Dendritic cell treated with granulocyte-macrophage colony-stimulating factor and Interleukin-4, amounts not matched to agents 40 ng/mL and 50 ng/mL, for 4 days (primary cell): ENCODE measurements around the gene CTNNBL1.
"Not testable (repeated sequence)": the region's sequence is repeated elsewhere in the genome, so short reads cannot be mapped to it uniquely, and the experiment has no call there.

Experiments used
- H3K27ac Mint-ChIP-seq: one replicate; pipeline ENCODE4 v1.8.0; 2022; ENCODE audit warnings: mild to moderate bottlenecking, mixed read lengths
- H3K27me3 Mint-ChIP-seq: one replicate; pipeline ENCODE4 v1.8.0; 2022; ENCODE audit warnings: mild to moderate bottlenecking, mixed read lengths
- H3K36me3 Mint-ChIP-seq: one replicate; pipeline ENCODE4 v1.8.0; 2022; ENCODE audit warnings: low read depth, mixed read lengths
- H3K4me1 Mint-ChIP-seq: one replicate; pipeline ENCODE4 v1.8.0; 2022; ENCODE audit warnings: low read depth, mixed read lengths
- H3K4me3 Mint-ChIP-seq: one replicate; pipeline ENCODE4 v1.8.0; 2022; ENCODE audit warnings: mild to moderate bottlenecking, moderate library complexity, mixed read lengths
- H3K9me3 Mint-ChIP-seq: one replicate; pipeline ENCODE4 v1.8.0; 2022; ENCODE audit warnings: mixed read lengths
- intact Hi-C: fragments of 100-400 bp; cut with micrococcal nuclease; formaldehyde crosslinking; loops from one replicate; pipeline ENCODE4 v1.15.0; 2022

The CTNNBL1 gene

DNA sequence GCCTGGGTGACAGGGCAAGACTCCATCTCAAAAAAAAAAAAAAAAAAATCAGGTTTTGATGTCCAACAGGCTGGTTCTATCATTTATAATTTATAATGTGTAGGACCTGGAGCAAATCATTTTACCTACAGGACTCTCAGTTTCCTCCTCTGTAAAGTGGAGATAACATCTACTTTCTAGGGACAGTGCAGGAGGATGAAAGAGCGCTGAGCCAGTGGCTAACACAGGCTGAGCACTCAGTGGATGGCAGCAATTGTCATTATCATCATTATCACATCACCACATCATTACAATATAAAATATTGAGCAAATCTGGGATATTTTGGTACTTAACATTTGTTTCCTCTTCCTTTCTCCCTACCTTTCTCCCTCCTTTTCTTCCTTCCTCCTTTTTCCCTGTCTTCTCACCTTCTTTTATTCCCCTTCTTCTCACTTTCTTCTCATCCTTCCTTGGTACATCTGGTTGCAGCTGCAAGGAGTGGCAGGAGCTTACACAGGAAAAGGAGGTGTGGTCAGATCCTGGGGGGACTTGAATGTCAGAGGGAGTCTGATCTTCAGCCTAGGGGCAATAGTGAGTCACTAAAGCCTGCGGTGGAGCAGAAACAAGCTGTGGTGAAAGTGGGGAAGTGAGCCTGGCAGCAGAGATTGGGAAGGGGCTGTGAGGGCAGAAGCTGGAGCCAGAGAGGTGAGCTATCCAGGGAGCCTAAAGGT is 24.6 kb upstream of the CTNNBL1 start:
- intact Hi-C loops = no loop called here
- H3K4me3 Mint-ChIP-seq = no peak overlapping the region
- H3K36me3 Mint-ChIP-seq = no peaks in the 10 kb centered on the region
- peaks cover 27% of the 10 kb centered on the region for H3K27me3 Mint-ChIP-seq
- H3K4me1 Mint-ChIP-seq = peaks cover 9% of the 10 kb centered on the region
- H3K9me3 Mint-ChIP-seq = peaks cover 8% of the 10 kb centered on the region
- no peak overlapping the region for H3K27ac Mint-ChIP-seq

DNA sequence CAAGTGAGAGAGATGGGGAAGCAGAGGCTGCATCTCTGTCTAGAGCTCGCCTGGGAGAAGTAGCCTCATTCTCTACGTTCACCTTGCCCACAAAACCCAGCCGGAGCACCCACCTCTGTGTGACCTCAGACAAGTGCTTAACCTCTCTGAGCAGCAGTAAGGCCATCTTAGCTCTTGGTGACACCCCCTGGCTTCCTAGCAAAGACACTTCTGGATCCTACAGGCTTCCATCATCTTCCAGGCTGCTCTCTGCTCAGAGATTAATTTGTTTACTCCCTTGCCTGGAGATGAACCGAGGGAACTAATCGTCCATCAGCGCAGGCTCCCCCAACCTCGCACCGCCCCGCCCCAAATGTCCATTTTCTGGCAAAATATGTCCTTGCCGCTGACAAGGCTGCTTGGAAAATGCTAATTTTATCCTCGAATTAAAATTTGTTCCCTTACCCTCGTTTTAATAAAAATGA is 24.0 kb upstream of the CTNNBL1 start:
- H3K36me3 Mint-ChIP-seq = no peaks in the 10 kb centered on the region
- H3K27ac Mint-ChIP-seq = no peak overlapping the region
- H3K27me3 Mint-ChIP-seq = peaks cover 29% of the 10 kb centered on the region
- peaks cover 2% of the 10 kb centered on the region for H3K9me3 Mint-ChIP-seq
- intact Hi-C loops = no loop called here
- peaks cover 9% of the 10 kb centered on the region for H3K4me1 Mint-ChIP-seq
- H3K4me3 Mint-ChIP-seq = no peak overlapping the region

DNA sequence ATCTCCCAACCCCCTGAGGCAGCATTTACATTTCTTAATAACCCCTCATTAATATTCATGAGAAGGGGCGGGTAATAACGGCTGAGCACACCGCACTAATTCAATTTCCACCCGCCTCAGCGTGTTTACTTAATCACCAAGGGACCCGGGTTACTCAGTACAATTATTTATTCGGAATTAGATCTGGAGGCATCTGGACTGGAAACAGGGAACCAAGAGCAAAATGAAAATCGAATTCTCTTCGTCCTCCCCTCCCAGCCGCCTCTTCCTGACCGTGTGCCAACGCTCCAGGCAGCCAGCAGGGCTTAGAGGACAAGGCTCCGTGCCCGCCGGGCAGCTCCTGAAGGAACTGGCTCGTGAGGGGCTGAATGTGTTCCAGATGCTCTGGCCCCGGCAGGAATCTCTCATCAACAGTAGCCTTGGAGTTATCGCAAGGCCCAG is 23.5 kb upstream of the CTNNBL1 start:
- H3K4me1 Mint-ChIP-seq = peaks cover 9% of the 10 kb centered on the region
- H3K4me3 Mint-ChIP-seq = no peak overlapping the region
- intact Hi-C loops = no loop called here
- no peaks in the 10 kb centered on the region for H3K9me3 Mint-ChIP-seq
- H3K36me3 Mint-ChIP-seq = no peaks in the 10 kb centered on the region
- peaks cover 31% of the 10 kb centered on the region for H3K27me3 Mint-ChIP-seq
- H3K27ac Mint-ChIP-seq = no peak overlapping the region

DNA sequence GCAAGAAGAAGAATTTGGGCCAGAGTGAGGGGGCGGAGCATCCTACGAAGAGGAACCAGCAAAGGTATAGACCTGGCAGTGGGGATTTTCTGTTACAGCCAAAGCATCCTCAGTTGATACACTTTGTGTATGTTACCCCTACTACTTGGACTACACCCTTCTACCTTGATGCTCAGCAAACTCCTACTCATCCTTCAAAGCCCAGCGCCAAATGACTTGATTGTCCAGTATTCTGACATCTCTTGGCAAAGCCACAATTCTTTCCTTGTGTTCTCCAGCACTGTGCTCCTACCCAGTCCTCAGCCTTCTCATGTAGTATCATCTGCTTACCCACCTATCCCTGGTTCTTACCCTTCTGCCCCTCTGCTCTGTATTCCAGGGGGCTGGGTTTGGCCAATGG is 21.7 kb upstream of the CTNNBL1 start:
- H3K27ac Mint-ChIP-seq = no peak overlapping the region
- H3K4me1 Mint-ChIP-seq = peaks cover 9% of the 10 kb centered on the region
- intact Hi-C loops = no loop called here
- no peak overlapping the region for H3K4me3 Mint-ChIP-seq
- no peaks in the 10 kb centered on the region for H3K36me3 Mint-ChIP-seq
- no peaks in the 10 kb centered on the region for H3K9me3 Mint-ChIP-seq
- peaks cover 34% of the 10 kb centered on the region for H3K27me3 Mint-ChIP-seq

DNA sequence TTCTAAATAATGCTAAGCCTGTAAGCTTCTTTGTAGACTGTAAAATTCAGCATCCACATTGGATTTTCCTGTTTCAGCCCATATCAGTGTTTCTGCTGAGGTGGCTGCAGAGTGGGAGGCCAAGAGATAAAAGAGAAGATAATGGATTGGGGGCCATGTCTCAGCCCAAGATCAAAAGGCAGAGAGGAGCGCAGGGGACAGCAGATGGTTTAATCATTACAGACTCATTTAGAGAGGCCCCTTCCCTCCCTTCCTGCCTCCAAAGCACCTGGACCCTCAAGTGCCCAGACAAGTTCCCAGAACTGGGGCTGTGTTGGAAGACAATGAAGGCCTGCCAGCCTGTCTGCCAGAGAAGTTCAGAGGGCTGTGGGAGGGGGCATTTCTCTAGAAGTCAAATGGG is 20.4 kb upstream of the CTNNBL1 start:
- intact Hi-C loops = no loop called here
- H3K27me3 Mint-ChIP-seq = peaks cover 40% of the 10 kb centered on the region
- no peak overlapping the region for H3K27ac Mint-ChIP-seq
- no peak overlapping the region for H3K4me3 Mint-ChIP-seq
- no peaks in the 10 kb centered on the region for H3K9me3 Mint-ChIP-seq
- no peaks in the 10 kb centered on the region for H3K36me3 Mint-ChIP-seq
- peaks cover 9% of the 10 kb centered on the region for H3K4me1 Mint-ChIP-seq

DNA sequence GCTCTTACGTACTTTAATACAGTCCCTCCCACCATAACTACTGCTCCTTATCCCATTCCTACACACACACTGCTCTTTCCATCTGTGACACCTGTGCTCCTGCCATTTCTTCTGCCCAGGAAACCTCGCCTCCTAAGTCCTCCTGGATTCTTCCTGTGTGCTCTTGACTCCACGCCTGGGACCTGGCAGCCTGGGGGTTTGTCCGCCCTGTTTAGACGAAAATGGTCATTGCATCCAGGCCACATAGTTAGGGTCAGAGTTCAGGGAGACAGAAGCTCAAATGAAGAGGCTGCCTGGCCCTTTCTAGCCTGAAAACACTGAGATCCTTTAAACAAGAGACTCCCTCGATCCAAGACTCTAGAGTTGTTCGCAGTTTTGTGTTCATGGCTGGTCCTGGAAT is 17.4 kb upstream of the CTNNBL1 start:
- intact Hi-C loops = no loop called here
- no peaks in the 10 kb centered on the region for H3K4me1 Mint-ChIP-seq
- H3K9me3 Mint-ChIP-seq = no peaks in the 10 kb centered on the region
- H3K4me3 Mint-ChIP-seq = no peak overlapping the region
- H3K36me3 Mint-ChIP-seq = no peaks in the 10 kb centered on the region
- H3K27ac Mint-ChIP-seq = no peak overlapping the region
- peaks cover 28% of the 10 kb centered on the region for H3K27me3 Mint-ChIP-seq

DNA sequence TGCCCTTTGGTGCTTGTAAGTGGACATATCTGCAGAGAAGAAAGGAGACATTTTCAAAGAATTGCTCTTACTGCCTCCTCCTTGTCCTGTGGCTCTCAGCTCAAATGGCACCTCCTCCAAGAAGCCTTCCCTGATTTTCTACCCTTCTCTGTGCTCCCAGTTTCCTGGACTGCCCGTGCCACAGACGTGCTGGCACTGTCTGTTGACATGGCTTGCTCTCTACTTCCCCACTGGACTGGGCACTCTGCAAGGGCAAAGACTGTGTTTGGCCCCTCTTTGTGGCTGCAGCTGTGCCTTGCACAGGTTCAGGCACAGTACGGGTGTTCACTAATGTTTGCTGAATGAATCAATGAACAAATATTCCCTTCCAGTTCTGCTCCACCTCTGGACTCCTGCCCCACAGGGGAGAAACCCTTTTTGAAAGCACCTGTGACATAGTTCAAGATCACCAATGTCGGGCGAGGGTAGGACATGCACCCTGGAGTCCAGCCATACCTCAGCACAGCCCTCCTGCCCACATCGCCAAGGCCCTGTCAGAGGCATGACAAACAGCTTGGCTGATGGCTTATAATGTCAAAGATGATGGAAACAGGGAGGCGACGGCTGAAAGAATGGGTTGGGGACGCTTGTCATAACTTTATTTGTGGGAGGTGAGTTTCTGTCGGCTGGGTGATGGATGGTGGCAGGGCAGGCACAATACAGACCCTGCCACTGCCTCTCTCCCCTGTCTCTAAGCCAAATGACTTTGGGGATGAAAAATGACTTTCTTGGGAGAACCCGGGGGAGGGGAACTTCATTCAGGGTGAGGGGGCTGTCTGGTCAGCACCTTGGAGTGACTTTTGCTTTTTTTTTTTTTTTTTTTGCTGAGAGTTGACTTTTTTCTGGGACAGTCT is 15.6 kb upstream of the CTNNBL1 start:
- intact Hi-C loops = no loop called here
- Mint-ChIP-seq H3K36me3 (no peaks in the 10 kb centered on the region), H3K4me3 (no peak overlapping the region), H3K9me3 (no peaks in the 10 kb centered on the region), H3K27ac (no peak overlapping the region), H3K4me1 (no peaks in the 10 kb centered on the region), H3K27me3 (peaks cover 31% of the 10 kb centered on the region)

DNA sequence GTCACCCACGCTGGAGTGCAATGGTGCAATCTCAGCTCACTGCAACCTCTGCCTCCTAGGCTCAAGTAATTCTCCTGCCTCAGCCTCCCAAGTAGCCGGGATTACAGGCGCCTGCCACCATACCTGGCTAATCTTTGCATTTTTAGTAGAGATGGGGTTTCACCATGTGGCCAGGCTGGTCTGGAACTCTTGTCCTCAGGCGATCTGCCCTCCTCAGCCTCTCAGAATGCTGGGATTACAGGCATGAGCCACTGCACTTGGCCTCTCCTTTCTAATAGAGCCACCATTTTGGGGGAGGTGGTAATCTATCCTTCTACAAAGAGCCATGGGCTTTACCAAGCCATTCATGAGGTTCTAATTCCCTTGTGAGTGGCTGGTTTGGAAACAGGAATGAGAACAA is 14.1 kb upstream of the CTNNBL1 start:
- H3K4me3 Mint-ChIP-seq, intact Hi-C loops, H3K9me3 Mint-ChIP-seq, H3K36me3 Mint-ChIP-seq, H3K4me1 Mint-ChIP-seq, H3K27ac Mint-ChIP-seq: not testable (repeated sequence)
- H3K27me3 Mint-ChIP-seq = peaks cover 25% of the 10 kb centered on the region

DNA sequence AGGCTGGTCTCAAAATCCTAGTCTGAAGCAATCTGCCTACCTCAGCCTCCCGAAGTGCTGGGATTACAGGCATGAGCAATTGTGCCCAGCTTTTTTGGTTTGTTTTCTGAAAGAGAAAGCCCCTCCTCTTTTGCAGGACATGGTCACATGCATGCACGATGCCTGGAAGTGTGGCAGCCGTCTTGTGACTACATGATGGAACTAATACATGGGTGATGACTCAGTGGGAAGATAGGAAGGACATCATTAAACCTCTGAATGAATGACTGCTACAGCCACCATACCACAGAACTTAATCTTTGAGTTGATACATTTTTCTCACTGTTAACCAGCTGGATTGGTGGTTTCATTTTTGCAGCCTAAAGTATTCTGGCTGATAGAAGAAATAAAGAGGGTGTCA is 13.4 kb upstream of the CTNNBL1 start:
- intact Hi-C loops = no loop called here
- Mint-ChIP-seq H3K9me3 (no peaks in the 10 kb centered on the region), H3K27me3 (peaks cover 26% of the 10 kb centered on the region), H3K4me3 (no peak overlapping the region), H3K27ac (no peak overlapping the region), H3K36me3 (no peaks in the 10 kb centered on the region), H3K4me1 (no peaks in the 10 kb centered on the region)

DNA sequence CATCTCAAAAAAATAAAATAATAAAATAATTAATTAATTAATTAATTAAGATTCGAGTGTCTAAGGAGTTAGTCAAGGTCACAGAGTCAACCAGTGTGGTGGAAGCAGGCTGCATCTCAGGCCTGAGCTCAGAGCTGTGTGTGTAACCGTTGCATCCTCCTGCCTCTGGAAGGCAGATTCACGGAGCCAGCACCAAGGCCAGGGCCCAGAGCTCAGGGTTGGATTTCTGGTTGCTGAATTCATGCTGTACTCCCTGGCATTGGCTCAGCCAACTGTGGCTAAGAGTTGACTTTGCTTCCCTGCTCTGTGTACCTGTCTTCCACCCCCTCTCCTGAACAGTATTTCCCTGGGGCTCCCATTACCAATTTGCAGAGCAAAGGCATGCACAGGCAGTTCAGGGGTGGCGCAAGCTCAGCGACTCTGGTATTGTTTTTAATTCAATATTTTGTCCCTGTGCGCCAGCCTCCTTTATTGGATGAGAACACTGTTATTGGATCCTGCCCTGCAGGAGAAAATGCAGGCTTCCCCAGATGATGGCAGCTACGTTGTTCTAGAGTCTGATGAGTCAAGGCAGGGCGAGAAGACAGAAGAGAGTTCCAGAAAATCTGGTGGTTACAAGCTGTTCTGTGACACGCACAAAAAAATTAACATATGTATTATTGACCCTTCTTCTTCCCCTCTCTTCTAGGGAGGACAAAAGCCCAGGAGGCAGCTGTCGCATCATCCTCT is 12.3 kb upstream of the CTNNBL1 start:
- Mint-ChIP-seq H3K27me3 (peaks cover 22% of the 10 kb centered on the region), H3K9me3 (no peaks in the 10 kb centered on the region), H3K4me1 (no peaks in the 10 kb centered on the region), H3K4me3 (no peak overlapping the region), H3K36me3 (no peaks in the 10 kb centered on the region), H3K27ac (no peak overlapping the region)
- intact Hi-C loops = no loop called here

DNA sequence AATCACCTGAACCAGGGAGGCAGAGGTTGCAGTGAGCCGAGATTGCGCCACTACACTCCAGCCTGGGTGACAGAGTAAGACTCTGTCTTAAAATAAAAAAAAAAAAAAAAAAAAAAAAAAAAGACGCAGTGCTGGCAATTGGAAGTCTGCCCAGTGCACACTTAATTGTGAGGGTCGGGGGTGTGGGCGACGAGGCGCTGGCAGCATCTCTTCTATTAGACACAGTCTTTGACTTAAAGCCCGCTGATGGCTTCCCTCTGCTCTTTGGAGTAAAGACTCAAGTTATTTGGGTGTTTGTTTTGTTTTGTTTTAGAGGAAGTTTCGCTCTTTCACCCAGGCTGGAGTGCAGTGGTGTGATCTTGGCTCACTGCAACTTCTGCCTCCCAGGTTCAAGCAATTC is 10.7 kb upstream of the CTNNBL1 start:
- Mint-ChIP-seq H3K4me1 (peaks cover 10% of the 10 kb centered on the region), H3K27me3 (peaks cover 21% of the 10 kb centered on the region)
- H3K27ac Mint-ChIP-seq, H3K36me3 Mint-ChIP-seq, H3K4me3 Mint-ChIP-seq, H3K9me3 Mint-ChIP-seq, intact Hi-C loops: not testable (repeated sequence)

DNA sequence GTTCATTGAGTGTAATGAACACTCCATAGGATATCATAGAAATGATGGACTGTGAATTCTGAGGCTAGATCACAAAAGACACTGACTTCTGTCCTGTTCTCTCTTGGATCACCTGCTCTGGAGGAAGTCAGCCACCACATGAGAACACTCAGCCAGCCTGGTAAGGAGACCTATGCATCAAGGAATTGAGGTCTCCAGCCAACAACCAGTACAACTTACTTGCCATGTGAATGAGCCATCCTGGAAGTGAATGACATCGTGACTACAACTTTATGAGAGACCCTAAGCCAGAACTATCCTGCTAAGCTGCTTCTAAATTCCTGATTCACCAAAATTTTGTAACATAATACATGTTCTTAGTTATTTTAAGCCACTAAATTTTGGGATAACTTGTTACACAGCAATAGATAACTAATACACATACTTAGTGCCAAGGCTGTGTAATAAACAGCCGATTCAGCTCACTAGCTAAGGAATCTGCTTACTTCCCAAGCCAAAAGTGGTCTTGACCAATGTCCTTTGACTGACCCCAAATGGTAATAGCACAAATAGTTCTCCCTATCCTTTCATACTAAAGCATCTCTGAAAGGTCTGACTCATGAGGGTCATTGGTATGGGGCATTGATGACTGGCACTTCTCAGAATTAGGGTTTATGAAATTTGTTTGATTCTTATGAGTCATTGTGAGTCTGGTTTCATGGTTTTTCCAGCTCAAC is 6.9 kb upstream of the CTNNBL1 start:
- intact Hi-C loops = no loop called here
- H3K9me3 Mint-ChIP-seq = no peaks in the 10 kb centered on the region
- H3K27ac Mint-ChIP-seq = no peak overlapping the region
- H3K4me3 Mint-ChIP-seq = no peak overlapping the region
- peaks cover 11% of the 10 kb centered on the region for H3K4me1 Mint-ChIP-seq
- H3K36me3 Mint-ChIP-seq = no peaks in the 10 kb centered on the region
- H3K27me3 Mint-ChIP-seq = peaks cover 29% of the 10 kb centered on the region

DNA sequence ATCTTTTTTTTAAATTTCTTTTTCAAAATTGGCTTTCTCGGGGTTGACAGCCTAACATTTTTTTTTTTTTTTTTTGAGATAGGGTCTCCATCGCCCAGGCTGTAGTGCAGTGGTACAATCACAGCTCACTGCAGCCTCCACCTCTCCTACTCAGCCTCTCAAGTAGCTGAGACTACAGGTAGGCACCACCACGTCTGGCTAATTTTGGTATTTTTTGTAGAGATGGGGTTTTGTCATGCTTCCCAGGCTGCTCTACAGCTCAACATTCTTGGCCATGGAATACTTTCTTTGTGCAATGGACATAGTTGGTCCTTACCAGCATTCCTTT is 6.4 kb upstream of the CTNNBL1 start:
- H3K27ac Mint-ChIP-seq = no peak overlapping the region
- peaks cover 11% of the 10 kb centered on the region for H3K4me1 Mint-ChIP-seq
- intact Hi-C loops = no loop called here

More for the DNA sequence above, 6.4 kb upstream of the CTNNBL1 start:
- Mint-ChIP-seq H3K4me3 (no peak overlapping the region), H3K36me3 (no peaks in the 10 kb centered on the region), H3K27me3 (peaks cover 31% of the 10 kb centered on the region), H3K9me3 (no peaks in the 10 kb centered on the region)
